Stimulated activated CD4-positive, alpha-beta T cell treated with anti-CD3 and anti-CD28 coated beads, TNF-alpha, amount 100 ng/mL, for 1 hour (primary cell): ENCODE measurements around the gene SIRT7.
"Not testable (repeated sequence)": the region's sequence is repeated elsewhere in the genome, so short reads cannot be mapped to it uniquely, and the experiment has no call there.

Source experiments
- DNase-seq, 3 donors: peaks; one replicate each; pipeline ENCODE4 v3.0.0-alpha.2; 2020; ENCODE audit warnings: low read depth in 3 of 3, low spot score in 1 of 3

Gene SIRT7

DNA sequence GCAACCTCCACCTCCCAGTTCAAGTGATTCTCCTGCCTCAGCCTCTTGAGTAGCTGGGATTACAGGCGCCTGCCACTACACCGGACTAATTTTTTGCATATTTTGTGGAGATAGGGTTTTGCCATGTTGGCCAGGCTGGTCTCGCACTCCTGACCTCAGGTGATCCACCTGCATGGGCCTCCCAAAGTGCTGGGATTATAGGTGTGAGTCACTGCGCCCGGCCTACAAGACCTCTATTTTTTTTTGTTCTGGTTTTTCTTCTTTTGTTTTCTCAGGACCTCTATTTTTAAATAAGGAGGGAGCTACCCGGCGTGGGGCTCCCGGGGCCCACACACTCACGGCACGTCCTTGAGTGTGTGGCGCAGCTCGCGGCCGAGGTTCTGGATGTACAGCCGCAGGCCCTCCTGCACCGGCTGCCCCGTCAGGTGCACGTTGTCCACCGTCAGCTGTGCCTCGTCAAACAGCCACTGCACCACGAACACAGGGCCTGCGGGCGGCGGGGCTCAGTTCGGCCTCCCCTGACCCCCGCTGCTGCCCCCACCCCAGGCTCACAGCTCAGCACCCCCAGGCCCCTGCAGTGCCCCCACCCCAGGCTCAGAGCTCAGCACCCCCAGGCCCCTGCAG is 37.2 kb upstream of the SIRT7 start:
- no peak for DNase-seq

DNA sequence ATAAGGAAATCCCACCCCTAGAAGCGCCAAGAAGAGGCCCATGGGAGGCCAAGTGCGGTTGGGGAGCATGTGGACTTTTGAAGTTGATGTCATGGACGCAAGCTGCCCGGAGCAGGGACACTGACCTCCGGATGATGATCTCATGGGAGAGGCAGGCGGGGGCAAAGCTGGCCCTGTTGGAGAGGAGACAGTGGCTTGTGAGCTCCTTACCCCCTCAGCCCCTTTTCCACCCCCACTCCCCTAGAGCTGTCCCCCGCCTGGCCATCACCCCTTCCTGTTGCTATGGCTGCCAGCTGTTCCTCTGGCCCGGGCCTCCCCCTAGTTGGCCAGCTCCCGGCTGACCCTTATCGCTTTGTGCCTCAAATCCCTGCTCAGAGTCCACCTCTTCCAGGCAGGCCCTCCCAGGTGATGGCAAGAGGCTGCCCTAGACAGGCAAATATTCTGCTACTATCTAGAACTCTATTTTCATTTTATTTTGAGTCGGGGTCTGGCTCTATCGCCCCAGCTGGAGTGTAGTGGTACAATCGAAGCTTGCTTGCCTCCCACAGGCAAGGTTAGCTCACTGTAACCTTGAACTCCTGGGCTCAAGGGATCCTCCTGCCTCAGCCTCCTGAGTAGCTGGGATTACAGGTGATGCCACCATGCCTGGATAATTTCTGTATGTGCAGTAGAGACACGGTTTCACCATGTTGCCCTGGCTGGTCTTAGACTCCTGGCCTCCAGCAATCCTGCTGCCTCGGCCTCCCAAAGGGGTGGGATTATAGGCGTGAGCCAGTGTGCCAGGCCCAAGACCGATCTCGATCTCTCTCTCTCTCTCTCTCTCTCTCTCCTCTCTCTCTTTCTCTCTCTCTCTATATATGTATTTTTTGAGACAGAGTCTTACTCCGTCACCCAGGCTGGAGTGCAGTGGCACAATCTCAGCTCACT is 36.4 kb upstream of the SIRT7 start:
- no peak for DNase-seq

DNA sequence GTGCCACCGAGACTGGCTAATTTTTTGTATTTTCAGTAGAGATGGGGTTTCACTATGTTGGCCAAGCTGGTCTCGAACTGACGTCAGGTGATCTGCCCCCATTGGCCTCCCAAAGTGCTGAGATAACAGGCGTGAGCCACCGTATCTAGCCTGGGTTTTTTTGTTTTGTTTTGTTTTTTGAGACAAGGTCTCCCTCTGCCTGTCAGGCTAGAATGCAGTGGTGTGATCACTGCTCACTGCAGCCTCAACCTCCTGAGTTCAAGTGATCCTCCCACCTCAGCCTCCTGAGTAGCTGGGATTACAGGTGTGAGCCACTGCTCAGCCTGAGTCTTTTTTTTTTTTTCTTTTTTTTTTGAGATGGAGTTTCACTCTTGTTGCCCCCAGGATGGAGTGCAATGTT is 35.5 kb upstream of the SIRT7 start:
- not testable (repeated sequence) for DNase-seq

DNA sequence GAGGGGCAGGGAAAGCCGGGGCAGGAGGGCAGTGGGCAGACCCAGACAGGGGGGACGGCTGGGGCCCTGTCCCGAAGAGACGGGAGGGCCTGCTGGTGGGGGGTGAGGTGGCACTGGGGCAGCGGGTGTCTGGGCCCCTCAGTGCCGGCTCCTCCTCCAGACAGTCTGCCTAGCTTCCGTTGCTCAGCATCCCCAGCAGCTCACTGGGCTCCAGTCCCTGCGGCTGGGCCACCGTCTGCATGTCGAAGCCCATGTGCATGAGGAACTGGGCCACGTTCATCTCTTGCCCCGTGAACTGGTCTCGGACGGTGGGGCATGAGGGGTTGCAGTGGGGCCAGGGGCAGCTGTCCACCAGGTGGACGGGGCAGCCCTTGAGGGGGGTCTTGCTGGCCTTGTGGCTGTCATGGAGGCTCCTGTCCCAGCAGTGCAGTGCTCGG is 34.8 kb upstream of the SIRT7 start:
- no peak for DNase-seq

DNA sequence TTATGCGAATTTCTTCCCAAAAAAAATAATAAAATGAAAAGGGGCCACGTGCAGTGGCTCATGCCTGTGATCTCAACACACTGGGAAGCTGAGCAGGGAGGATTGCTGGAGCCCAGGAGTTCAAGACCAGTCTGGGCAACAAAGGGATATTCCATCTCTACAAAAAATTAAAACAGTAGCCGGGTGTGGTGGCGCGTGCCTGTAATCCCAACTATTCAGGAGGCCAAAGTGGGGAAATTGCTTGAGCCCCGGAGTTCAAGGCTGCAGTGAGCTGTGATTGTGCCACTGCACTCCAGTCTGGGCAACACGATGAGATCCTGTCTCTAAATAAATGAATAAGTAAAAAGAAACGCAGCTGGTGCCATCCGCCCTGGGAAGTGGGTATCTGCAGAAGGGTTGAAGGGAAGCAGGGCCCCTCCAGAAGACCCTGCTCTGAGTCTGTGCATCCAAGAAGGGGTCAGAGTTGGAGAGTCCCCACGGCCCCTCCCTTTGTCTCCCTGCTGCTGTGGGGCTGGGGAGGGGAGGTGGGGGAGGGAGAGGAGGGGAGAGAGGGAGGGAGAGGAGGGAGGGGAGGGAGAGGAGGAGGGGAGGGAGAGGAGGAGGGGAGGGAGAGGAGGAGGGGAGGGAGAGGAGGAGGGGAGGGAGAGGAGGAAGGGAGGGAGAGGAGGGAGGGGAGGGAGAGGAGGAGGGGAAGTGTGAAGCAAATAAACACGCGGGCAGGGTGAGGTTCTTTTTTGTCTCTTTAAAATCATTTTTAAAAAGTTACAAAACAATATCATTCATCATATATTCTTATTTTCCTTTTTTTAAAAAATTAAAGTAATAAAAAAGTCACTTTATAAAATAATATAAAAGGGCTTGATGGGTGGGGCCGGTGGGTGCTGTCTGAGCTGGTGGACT is 34.1 kb upstream of the SIRT7 start:
- no peak for DNase-seq

DNA sequence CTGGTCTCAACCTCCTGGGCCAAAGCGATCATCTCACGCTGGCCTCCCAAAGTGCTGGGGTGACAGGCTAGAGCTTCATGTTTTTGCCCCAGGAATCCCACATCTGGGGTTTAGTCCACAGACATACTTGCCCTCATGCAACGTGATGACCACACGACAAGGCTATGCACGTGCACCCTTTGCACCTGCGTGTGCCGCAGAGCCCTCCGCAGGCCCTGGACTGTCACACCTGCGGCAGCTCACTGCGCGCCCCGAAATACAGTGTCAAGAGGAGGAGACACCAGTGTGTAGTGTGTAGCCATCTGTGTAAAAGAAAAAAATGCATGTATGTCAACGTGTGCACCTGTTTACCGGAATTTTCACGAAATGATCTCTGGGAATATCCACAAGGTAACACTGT is 32.5 kb upstream of the SIRT7 start:
- no peak for DNase-seq

DNA sequence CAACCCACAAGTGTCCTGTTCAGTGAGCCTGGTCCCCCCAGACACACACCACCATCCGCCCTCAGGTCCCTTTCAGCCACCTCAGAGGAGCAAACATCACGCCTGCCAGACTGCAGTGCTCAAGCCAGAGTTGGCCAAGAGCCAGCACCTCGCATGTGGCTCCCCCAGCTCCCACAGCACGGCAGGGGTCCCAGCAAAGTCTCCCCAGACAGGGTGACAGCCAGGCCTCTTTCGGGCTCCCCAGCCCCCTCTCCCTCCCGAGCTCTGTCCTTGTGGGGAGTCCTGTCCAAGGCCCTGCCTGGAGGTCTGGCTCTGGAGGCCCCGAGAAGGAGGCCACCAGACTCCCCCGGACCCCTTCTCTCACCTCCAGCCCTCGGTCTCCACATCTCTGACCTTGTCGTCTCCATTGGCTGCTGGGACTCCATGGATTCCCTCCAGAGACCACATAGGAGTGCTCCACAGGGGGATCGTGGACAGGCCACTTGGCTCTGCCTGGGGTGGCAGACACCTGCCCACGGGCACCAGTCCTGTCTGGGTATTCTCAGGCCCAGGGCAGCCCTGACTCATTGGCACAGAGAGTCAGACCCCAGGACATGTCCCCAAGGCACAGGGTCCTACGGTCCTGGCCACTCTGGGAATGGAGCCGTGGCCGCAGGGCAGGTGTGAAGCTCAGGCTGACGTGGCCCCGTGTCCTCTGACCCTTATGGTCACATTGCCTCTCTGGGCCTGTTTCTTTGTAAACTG is 30.8 kb upstream of the SIRT7 start:
- DNase-seq = no peak

DNA sequence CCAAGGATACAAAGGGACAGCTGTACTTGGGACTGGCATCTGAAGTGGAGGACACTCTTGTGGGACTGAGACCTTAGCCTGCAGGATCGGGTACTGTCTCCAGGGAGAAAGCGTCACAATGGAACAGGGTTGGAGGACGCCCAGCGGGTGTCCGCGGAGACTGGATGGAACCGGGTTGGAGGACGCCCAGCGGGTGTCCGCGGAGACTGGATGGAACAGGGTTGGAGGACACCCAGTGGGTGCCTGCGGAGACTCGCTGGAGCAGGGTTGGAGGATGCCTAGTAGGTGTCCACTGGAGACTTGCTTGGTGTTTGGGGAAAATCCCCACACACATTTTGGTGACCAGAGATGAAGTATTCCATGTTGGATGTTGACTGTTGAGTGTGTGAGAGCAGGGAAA is 29.2 kb upstream of the SIRT7 start, which contains the start of gene MYADML2:
Gene MYADML2 (minus strand): TSS at position 45 of the 400 bp plus-strand sequence. CDS start 5,492 bp downstream, outside the sequence.
- no peak for DNase-seq

DNA sequence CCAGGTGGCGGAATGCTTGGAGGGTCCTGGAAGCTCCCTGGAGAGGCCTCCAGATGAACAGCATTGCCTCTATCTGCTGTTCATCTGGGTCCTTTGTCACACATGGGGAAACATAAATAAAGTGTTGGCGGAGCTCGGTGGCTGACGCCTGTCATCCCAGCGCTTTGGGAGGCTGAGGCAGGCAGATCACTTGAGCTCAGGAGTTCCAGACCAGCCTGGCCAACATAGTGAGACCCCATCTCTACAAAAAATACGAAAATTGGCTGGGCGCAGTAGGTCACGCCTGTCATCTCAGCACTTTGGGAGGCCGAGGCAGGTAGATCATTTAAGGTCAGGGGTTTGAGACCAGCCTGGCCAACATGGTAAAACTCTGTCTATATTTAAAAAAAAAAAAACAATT is 26.9 kb upstream of the SIRT7 start:
- no peak for DNase-seq

DNA sequence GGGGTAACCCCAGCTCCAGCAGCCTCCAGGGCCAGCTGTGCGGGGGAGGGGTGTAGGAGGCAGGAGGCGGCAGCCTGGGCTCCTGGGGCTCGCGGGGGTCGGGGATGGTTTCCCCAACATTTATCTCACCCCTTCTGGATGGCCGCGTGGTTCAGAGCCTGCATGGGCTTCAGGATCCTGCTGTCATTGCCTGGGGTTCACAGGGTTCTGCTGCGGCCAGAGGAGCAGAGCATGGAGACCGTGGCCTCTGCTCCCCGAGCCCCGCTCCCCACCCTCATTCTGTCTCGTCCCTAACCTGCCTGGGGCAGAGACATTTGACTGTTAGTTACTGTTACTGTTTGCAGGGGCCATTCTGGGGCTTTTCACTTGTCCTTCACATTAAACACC is 24.2 kb upstream of the SIRT7 start:
- no peak for DNase-seq

DNA sequence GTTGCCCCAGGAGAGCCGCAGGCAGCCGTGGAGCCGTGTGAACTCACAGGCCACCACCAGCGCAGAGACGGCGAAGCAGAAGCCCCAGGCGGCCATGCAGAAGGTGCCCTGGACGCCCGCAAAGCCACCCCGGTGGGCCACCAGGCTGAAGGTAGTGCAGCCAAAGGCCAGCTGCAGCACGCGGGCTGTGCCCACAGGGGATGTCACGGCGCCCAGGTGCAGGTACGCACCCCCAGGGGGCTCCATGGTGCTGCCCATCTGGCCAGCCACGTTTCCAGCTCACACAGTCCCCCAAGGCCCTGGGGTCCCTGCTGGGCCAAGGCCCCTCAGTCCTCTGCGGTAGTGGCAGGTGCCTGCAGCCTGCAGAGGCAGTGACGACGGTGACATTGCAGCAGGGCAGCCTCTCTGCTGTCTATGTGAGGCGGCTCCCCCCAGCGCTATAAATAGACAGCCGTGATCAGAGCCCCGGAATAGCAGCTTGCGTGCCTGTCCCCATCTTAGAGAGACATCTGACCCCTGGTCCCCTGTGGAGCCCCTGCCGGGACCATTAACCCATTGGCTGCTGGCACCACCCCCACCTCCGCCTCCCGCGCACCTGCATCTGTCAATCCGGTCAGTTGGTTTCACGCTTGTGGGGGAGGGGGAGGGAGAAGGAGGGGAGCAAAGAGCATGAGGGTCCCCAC is 23.6 kb upstream of the SIRT7 start:
- DNase-seq = no peak

DNA sequence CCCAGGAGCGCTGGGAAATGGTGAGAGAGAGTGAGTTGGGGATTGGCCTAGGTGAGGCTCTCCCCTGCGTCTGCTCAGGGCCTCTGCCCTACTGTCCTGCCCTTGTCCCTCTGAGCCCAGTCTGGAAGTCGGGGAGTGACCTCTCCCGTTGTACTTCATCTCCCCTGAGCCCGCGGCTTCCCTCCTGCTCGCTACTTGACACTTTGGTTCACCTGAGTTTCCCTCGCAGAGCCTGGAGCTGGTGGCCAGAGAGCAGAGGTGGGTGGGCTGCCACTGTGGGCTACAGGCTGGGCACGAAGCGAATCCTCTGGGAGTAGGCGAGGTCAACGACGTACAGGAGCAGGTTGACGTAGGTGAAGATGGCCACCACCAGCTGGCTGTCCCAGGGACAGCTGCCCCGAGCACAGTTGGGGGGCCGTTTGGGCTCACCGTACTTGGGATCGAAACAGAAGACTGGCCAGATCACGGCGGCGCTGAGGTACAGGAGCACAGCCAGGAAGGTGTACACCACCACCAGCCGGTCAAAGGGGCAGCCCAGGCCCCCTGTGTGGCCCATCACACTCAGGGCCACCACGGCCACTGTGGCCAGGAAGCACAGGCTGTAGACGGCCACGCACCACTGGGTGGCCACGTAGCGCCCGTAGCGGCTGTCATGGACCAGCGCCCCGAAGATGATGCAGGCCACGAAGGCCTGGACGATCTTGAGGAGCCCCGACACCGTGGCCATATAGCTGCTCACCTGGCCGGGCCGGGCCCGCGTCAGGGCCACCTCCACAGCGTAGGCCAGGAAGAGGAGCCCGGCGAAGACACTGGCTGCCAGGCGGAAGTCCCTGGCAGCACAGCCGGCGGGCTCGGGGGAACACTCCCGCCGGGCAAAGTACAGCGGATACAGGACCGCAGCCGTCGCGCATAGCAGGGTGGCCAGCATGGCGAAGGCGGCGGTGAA is 22.8 kb upstream of the SIRT7 start:
- DNase-seq = no peak

DNA sequence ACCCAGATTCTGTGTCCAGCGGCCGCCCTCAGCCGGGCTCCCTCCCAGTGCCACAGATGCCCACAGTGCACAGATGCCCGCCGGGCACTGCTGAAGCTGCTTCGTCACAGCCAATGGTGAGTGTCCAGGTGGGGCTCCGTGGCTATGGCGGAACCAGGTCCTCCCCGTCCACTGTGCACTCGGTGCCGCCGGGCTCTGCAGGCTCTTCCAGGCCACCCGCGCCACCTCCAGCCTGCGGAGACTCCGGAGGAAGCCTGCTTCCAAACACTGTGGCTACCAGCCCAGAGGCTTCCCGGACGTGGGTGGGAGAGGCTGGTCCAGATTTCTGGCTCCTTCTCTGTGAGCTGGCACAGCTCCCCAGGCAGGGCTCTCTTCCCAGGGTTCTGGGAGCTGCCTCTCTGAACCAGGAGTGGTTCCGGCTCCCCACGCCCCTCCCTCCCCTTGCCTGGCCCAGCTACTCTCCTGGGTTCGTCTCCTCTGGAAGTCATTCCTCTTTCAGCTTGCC is 22.0 kb upstream of the SIRT7 start:
- no peak for DNase-seq

DNA sequence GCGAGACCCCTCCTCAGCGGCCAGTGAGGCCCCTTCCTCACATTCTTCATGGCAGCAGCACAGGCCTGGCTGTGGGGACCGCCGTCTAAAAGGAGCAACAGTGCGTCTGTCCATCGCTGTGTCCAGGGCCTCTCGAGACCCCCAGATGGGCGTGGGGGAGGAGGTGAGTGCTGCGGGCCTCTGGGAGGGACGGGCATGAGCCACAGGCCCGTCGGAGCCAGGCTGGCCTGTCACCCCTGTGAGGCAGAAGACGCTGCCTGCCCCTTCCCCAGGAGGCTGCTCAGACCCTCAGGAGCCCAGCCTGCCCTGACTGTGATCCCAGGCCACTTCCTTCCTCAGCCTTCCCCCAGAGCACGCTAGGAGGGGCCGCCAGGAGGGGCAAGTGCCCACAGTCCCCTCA is 21.2 kb upstream of the SIRT7 start:
- DNase-seq = no peak

DNA sequence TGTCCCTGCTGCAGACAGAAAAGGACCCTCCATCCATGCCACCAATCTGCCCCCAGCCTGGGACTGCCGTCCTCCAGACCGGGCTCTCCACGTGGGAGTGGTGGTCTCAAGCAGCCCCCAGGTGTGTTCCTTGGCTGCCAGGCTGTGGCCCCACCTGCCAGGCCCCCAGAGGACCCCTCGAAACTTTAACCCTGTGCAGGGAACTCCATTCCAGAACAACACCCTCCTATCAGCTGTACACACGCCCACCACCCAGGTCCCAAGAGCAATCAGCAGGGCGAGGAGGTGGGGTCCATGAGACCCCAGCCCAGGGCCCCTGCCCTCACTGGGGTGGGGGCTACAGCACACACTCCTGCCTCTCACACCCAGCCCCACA is 17.7 kb upstream of the SIRT7 start:
- no peak for DNase-seq

DNA sequence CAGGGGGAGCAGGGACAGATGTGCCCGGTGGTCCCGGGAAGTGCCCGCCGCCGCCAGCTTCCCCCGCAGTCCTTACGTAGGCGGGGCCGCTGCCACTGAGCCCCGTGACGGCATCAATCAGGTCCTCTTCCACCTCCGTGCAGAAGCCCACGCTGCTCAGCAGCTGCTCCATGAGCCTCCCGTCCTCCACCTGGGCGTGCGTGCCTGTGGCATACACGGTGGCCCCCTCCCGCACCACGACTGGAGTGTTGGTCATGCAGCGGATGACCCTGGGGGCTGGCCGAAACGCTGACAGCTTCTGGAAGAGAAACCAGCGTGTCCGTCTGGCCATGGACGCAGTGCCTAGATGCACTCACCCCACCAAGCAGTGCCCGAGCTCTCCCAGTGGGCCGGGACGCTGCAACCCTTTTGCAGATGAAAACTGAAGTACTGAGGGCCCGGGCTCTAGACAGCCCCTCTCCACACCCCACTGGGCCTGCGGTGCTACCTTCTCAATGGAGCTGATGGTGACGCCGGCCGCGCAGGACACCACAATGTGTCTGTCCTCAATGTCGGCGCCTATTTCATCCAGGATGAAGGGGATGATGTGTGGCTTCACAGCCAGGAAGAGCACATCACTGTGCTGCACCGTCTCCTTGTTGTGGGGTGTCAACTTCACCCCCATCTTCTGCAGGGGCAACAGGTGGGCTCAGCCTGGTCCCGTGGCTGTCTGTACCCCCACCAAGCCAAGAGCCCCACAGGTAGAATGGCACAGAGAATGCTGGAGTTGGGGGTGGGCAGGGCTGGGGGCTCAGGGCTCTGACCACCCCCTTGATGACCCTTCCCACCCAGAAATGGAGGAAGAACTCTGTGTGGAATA is 17.1 kb upstream of the SIRT7 start:
- DNase-seq = no peak

DNA sequence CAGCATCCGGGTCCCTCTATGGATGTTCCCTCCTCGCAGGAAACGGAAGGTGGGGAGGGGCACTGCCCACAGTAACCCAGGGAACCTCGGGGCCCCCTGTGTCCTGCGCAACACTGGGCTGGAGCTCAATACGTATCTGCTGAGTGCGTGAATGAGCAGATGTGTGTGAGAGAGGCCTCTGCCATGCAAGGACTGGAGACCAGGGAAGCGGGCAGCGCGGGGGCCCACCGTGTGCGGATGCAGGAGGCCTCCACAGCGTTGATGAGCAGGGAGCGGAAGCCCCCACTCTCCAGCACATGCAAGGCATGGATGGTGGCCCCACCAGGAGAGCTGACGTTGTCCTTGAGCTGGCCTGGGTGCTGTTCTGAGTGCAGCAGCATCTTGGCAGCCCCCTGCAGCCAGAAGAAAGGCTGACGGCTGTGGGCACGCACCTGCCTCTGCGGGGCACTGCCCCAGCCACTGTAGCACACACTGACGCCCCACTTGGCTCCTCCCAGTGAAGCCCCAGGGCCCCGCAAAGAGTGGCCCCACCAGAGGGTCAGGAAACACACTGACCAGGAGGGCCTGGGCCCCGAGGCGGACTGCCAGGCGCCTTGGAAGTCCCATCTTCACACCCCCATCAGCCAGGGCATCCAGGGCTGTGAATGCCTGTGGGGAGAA is 16.3 kb upstream of the SIRT7 start:
- no peak for DNase-seq
